WTC11 (cell line): ENCODE results near the gene DLG1. TPM values are rescaled to one million over a fixed set of nuclear protein-coding genes. Genes with fewer than 3 reads are reported as not detected.

Experiments used
- ATAC-seq: fragments of 200-7000 bp; cut with Tn5 transposase; 2 replicates; pipeline ENCODE4 v1.10.0; 2021; ENCODE audit warnings: mild to moderate bottlenecking, moderate library complexity
- CTCF ChIA-PET: fragments of 300-600 bp; sonication (Branson Sonifier 250); formaldehyde crosslinking; loops from one replicate; lab custom pipeline; 2021; ENCODE audit warnings: antibody characterized with exemption; lab: Charles Lee
- POLR2A ChIA-PET: fragments of 350-600 bp; sonication (Branson Sonifier 250); formaldehyde crosslinking; loops from one replicate; lab custom pipeline; 2021; ENCODE audit warnings: antibody characterized with exemption; lab: Charles Lee
- DNase-seq: peaks from one replicate; pipeline ENCODE4 v3.0.0; 2021; ENCODE audit warnings: low spot score
- H3K27ac Mint-ChIP-seq: 2 replicates; pipeline ENCODE4 v1.8.0; 2021; ENCODE audit warnings: mixed read lengths
- H3K27me3 Mint-ChIP-seq: 2 replicates; pipeline ENCODE4 v1.8.0; 2021; ENCODE audit warnings: low read depth, mild to moderate bottlenecking, moderate library complexity, mixed read lengths
- H3K36me3 Mint-ChIP-seq: 2 replicates; pipeline ENCODE4 v1.8.0; 2021; ENCODE audit warnings: mixed read lengths
- H3K4me1 Mint-ChIP-seq: 2 replicates; pipeline ENCODE4 v1.8.0; 2022; ENCODE audit warnings: mixed read lengths
- H3K4me3 Mint-ChIP-seq: 2 replicates; pipeline ENCODE4 v1.8.0; 2021; ENCODE audit warnings: mild to moderate bottlenecking, moderate library complexity, mixed read lengths
- H3K9me3 Mint-ChIP-seq: 2 replicates; pipeline ENCODE4 v1.8.0; 2021; ENCODE audit warnings: mixed read lengths
- ATF3 ChIP-seq: sonication (generic); formaldehyde crosslinking; conservative IDR thresholded peaks from 2 replicates; pipeline ENCODE4 v1.8.1; 2022; ENCODE audit warnings: mild to moderate bottlenecking, missing genetic modification reagents
- ATF6 ChIP-seq: sonication (generic); formaldehyde crosslinking; IDR thresholded peaks from 2 replicates; pipeline ENCODE4 v1.8.1; 2023; ENCODE audit warnings: mild to moderate bottlenecking, missing genetic modification reagents
- CBFB ChIP-seq: sonication (generic); formaldehyde crosslinking; IDR thresholded peaks from 2 replicates; pipeline ENCODE4 v1.8.1; 2022; ENCODE audit warnings: mild to moderate bottlenecking, low read depth, missing genetic modification reagents
- CREB1 ChIP-seq: sonication (generic); formaldehyde crosslinking; IDR thresholded peaks from 2 replicates; pipeline ENCODE4 v1.8.0; 2023; ENCODE audit warnings: mild to moderate bottlenecking, missing genetic modification reagents
- ETV6 ChIP-seq: sonication (generic); formaldehyde crosslinking; IDR thresholded peaks from 2 replicates; pipeline ENCODE4 v1.8.1; 2022; ENCODE audit warnings: mild to moderate bottlenecking, missing genetic modification reagents
- FOXJ3 ChIP-seq: sonication (generic); formaldehyde crosslinking; IDR thresholded peaks from 2 replicates; pipeline ENCODE4 v1.9.0; 2021; ENCODE audit warnings: missing genetic modification reagents, mild to moderate bottlenecking, borderline replicate concordance
- FOXK1 ChIP-seq: sonication (generic); formaldehyde crosslinking; IDR thresholded peaks from 2 replicates; pipeline ENCODE4 v1.8.0; 2022; ENCODE audit warnings: mild to moderate bottlenecking, moderate library complexity, missing genetic modification reagents
- IRF1 ChIP-seq: sonication (generic); formaldehyde crosslinking; IDR thresholded peaks from 2 replicates; pipeline ENCODE4 v1.8.0; 2023; ENCODE audit warnings: missing genetic modification reagents
- JAZF1 ChIP-seq: fragments of 250-450 bp; sonication (Bioruptor Pico); IDR thresholded peaks from 2 replicates; pipeline ENCODE4 v1.9.0; 2021; ENCODE audit warnings: moderate library complexity, mild to moderate bottlenecking, inconsistent platforms
- JUN ChIP-seq: sonication (generic); formaldehyde crosslinking; IDR thresholded peaks from 2 replicates; pipeline ENCODE4 v1.8.0; 2023; ENCODE audit warnings: mild to moderate bottlenecking, missing genetic modification reagents
- MYBL2 ChIP-seq: sonication (generic); formaldehyde crosslinking; IDR thresholded peaks from 2 replicates; pipeline ENCODE4 v1.8.1; 2023; ENCODE audit warnings: mild to moderate bottlenecking, moderate library complexity, missing genetic modification reagents
- NR1H2 ChIP-seq: sonication (generic); formaldehyde crosslinking; IDR thresholded peaks from 2 replicates; pipeline ENCODE4 v1.9.0; 2021; ENCODE audit warnings: mild to moderate bottlenecking, moderate library complexity, missing genetic modification reagents
- NR2C2 ChIP-seq: sonication (generic); formaldehyde crosslinking; IDR thresholded peaks from 2 replicates; pipeline ENCODE4 v1.8.0; 2022; ENCODE audit warnings: mild to moderate bottlenecking, missing genetic modification reagents
- RELA ChIP-seq: sonication (generic); formaldehyde crosslinking; IDR thresholded peaks from 2 replicates; pipeline ENCODE4 v1.8.1; 2022; ENCODE audit warnings: missing genetic modification reagents, mild to moderate bottlenecking, borderline replicate concordance
- RORB ChIP-seq: fragments of 250-450 bp; sonication (Bioruptor Pico); IDR thresholded peaks from 2 replicates; pipeline ENCODE4 v1.9.0; 2021; ENCODE audit warnings: mild to moderate bottlenecking
- TCF7 ChIP-seq: sonication (generic); formaldehyde crosslinking; IDR thresholded peaks from 2 replicates; pipeline ENCODE4 v1.8.0; 2022; ENCODE audit warnings: mild to moderate bottlenecking, low read depth, missing genetic modification reagents, moderate library complexity
- TEAD1 ChIP-seq: sonication (generic); formaldehyde crosslinking; IDR thresholded peaks from 2 replicates; pipeline ENCODE4 v1.8.0; 2022; ENCODE audit warnings: mild to moderate bottlenecking, missing genetic modification reagents
- ZNF317 ChIP-seq: sonication (generic); formaldehyde crosslinking; IDR thresholded peaks from 2 replicates; pipeline ENCODE4 v1.8.1; 2023; ENCODE audit warnings: low read depth, mild to moderate bottlenecking, moderate library complexity, missing genetic modification reagents, borderline replicate concordance
- ZNF396 ChIP-seq: fragments of 250-450 bp; sonication (Bioruptor Pico); IDR thresholded peaks from 2 replicates; pipeline ENCODE4 v1.8.0; 2021; ENCODE audit warnings: mild to moderate bottlenecking, moderate library complexity, borderline replicate concordance
- total RNA-seq: library from RNA; stranded (reverse); gene quantifications from 3 replicates; pipeline ENCODE4 v1.2.3, GENCODE V29; 2021
- TF ChIP-seq, protein P1 (sequence below): fragments of 250-450 bp; sonication (Bioruptor Pico); IDR thresholded peaks from 2 replicates; pipeline ENCODE4 v1.9.0; 2021; ENCODE audit warnings: mild to moderate bottlenecking

DLG1 gene
- total RNA-seq, 1 experiment from 2014 or later: 81.1 TPM

DNA sequence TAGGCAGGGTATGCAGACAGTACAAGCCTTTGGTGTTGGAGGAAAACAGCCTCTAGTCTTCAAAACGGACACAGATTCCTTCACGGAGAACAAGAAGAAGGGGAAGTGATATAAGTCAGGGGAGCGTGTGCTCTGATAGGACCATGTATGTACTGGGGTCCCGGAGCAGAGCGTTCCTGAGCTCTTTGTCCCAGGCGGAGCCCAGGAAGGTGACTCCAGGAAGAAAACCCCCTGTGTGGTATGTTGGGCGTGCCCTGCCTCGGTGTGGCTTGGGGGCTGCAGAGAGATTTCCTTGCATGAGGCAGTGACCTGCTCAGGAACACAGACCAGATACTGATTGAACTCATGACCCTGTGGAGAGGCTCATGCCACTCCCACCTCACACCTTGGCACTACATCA lies 290.5 kb downstream of the DLG1 start:
- H3K36me3 Mint-ChIP-seq: no peaks in the 10 kb centered on the region
- no peak for ATAC-seq

GRCh38 chr3:197007296-197007940 lies 291.0 kb downstream of the DLG1 start:
- POLR2A ChIA-PET: no interaction called here
- no peaks in the 10 kb centered on the region for H3K36me3 Mint-ChIP-seq
- no peak for TF ChIP-seq IRF1 (CRISPR knock-in tag)
- TF ChIP-seq, all 79 proteins: peak for 0
- ATAC-seq (no peak), DNase-seq (no peak)
- Mint-ChIP-seq H3K4me3 (no peak overlapping the region), H3K27me3 (peaks cover 20% of the 10 kb centered on the region), H3K27ac (no peak overlapping the region), H3K9me3 (no peaks in the 10 kb centered on the region), H3K4me1 (peaks cover 9% of the 10 kb centered on the region)
- CTCF ChIA-PET: interaction anchor here (1.3 kb wide), 1 partner anchor 23 kb away, joined by 5 read pairs; the partner anchor contains the start of gene MELTF

More for the DNA sequence above, 290.5 kb downstream of the DLG1 start:
- ChIA-PET CTCF (interaction anchor here (1.3 kb wide), 1 partner anchor 22 kb away, joined by 5 read pairs; the partner anchor contains the start of gene MELTF), POLR2A (no interaction called here)
- H3K9me3 Mint-ChIP-seq: no peaks in the 10 kb centered on the region
- H3K4me3 Mint-ChIP-seq: no peak overlapping the region
- peaks cover 9% of the 10 kb centered on the region for H3K4me1 Mint-ChIP-seq
- no peak overlapping the region for H3K27ac Mint-ChIP-seq
- TF ChIP-seq NR2C2 (no peak), ZNF317 (CRISPR knock-in tag) (no peak), ATF6 (CRISPR knock-in tag) (no peak), CBFB (CRISPR knock-in tag) (no peak), CREB1 (no peak), JUN (CRISPR knock-in tag) (no peak), RELA (CRISPR knock-in tag) (no peak), FOXJ3 (no peak), FOXK1 (CRISPR knock-in tag) (no peak), MYBL2 (no peak), ZNF396 (CRISPR knock-in tag) (no peak), ATF3 (CRISPR knock-in tag) (no peak), RORB (CRISPR knock-in tag) (no peak), NR1H2 (CRISPR knock-in tag) (no peak), ETV6 (CRISPR knock-in tag) (no peak), JAZF1 (CRISPR knock-in tag) (no peak), TCF7 (CRISPR knock-in tag) (no peak), TEAD1 (CRISPR knock-in tag) (no peak)
- TF ChIP-seq, protein P1, sequence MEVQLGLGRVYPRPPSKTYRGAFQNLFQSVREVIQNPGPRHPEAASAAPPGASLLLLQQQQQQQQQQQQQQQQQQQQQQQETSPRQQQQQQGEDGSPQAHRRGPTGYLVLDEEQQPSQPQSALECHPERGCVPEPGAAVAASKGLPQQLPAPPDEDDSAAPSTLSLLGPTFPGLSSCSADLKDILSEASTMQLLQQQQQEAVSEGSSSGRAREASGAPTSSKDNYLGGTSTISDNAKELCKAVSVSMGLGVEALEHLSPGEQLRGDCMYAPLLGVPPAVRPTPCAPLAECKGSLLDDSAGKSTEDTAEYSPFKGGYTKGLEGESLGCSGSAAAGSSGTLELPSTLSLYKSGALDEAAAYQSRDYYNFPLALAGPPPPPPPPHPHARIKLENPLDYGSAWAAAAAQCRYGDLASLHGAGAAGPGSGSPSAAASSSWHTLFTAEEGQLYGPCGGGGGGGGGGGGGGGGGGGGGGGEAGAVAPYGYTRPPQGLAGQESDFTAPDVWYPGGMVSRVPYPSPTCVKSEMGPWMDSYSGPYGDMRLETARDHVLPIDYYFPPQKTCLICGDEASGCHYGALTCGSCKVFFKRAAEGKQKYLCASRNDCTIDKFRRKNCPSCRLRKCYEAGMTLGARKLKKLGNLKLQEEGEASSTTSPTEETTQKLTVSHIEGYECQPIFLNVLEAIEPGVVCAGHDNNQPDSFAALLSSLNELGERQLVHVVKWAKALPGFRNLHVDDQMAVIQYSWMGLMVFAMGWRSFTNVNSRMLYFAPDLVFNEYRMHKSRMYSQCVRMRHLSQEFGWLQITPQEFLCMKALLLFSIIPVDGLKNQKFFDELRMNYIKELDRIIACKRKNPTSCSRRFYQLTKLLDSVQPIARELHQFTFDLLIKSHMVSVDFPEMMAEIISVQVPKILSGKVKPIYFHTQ: no peak
- H3K27me3 Mint-ChIP-seq: peaks cover 20% of the 10 kb centered on the region
- DNase-seq: no peak
